Thyroid gland (tissue), 4 donors: ENCODE results near the gene TCEAL5.

Experiments
- CTCF ChIP-seq, 6 experiments: fragments of 200-600 bp in 3 of 6; fragments of 450-650 bp in 3 of 6; sonication (generic) in 3 of 6; IDR thresholded peaks; one replicate each; pipeline ENCODE4 v1.5.1; 2016 to 2019; ENCODE audit warnings: antibody characterized with exemption in 6 of 6, mild to moderate bottlenecking in 2 of 6, inconsistent platforms in 1 of 6, moderate library complexity in 1 of 6
- POLR2A ChIP-seq, 2 donors: fragments of 450-650 bp; IDR thresholded peaks; one replicate each; pipeline ENCODE4 v1.6.1; 2017; ENCODE audit warnings: antibody characterized with exemption in 2 of 2, mild to moderate bottlenecking in 2 of 2, moderate library complexity in 1 of 2

GRCh38 chrX:103293118-103293517, 16.6 kb upstream of the TCEAL5 start:
- TF ChIP-seq CTCF (IDR thresholded peaks at IDR 0.05) (no peak), POLR2A (IDR thresholded peaks at IDR 0.05) (no peak)
